H1 (cell line): Measurements from ENCODE around the gene KANSL1. TPM values are rescaled to one million over a fixed set of nuclear protein-coding genes. Genes with fewer than 3 reads are reported as not detected.

Experiments used
- polyA plus RNA-seq, 7 experiments: library from polyadenylated mRNA; depleted of rRNA in 3 of 7; stranded (reverse) in 5 of 7; unstranded in 2 of 7; fragments of >200 nt in 5 of 7; fragments of 200-250 nt in 2 of 7; gene quantifications; 1 replicate in 5 of 7; 2 replicates in 1 of 7; 4 replicates in 1 of 7; pipeline versions ENCODE4 v1.2.1 to v1.2.3, GENCODE V29; 2011 to 2013; ENCODE audit warnings: missing spikeins in 2 of 7, mixed read lengths in 2 of 7
- total RNA-seq: library from RNA; stranded (reverse); fragmentation: NEBNext Ultra II Directional; extraction: Animal tissue kit (Norgen Biotek cat#: 25700); gene quantifications from 2 replicates; pipeline ENCODE4 v1.2.1, GENCODE V29; 2021
- TF ChIP-seq, protein P1 (sequence below): fragments of 300-600 bp; sonication (generic); IDR thresholded peaks from 2 replicates; pipeline ENCODE4 v1.7.1; 2012; ENCODE audit warnings: low read length, moderate library complexity, mild to moderate bottlenecking, inconsistent platforms; ENCODE audit not compliant: insufficient replicate concordance

KANSL1 gene
- total and polyA plus RNA-seq, 2 of the 8 experiments (the other 6 are each of a cell fraction or from before 2014, with no cell fraction given), result 34.0 to 128 TPM

DNA sequence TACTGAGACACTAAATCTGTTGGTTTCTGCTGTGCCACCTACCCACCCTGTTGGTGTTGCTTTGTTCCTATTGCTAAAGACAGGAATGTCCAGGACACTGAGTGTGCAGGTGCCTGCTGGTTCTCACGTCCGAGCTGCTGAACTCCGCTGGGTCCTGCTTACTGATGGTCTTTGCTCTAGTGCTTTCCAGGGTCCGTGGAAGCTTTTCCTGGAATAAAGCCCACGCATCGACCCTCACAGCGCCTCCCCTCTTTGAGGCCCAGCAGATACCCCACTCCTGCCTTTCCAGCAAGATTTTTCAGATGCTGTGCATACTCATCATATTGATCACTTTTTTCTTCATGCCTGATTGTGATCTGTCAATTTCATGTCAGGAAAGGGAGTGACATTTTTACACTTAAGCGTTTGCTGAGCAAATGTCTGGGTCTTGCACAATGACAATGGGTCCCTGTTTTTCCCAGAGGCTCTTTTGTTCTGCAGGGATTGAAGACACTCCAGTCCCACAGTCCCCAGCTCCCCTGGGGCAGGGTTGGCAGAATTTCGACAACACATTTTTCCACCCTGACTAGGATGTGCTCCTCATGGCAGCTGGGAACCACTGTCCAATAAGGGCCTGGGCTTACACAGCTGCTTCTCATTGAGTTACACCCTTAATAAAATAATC lies 179.6 kb downstream of the KANSL1 start (continued):
- TF ChIP-seq, protein P1, sequence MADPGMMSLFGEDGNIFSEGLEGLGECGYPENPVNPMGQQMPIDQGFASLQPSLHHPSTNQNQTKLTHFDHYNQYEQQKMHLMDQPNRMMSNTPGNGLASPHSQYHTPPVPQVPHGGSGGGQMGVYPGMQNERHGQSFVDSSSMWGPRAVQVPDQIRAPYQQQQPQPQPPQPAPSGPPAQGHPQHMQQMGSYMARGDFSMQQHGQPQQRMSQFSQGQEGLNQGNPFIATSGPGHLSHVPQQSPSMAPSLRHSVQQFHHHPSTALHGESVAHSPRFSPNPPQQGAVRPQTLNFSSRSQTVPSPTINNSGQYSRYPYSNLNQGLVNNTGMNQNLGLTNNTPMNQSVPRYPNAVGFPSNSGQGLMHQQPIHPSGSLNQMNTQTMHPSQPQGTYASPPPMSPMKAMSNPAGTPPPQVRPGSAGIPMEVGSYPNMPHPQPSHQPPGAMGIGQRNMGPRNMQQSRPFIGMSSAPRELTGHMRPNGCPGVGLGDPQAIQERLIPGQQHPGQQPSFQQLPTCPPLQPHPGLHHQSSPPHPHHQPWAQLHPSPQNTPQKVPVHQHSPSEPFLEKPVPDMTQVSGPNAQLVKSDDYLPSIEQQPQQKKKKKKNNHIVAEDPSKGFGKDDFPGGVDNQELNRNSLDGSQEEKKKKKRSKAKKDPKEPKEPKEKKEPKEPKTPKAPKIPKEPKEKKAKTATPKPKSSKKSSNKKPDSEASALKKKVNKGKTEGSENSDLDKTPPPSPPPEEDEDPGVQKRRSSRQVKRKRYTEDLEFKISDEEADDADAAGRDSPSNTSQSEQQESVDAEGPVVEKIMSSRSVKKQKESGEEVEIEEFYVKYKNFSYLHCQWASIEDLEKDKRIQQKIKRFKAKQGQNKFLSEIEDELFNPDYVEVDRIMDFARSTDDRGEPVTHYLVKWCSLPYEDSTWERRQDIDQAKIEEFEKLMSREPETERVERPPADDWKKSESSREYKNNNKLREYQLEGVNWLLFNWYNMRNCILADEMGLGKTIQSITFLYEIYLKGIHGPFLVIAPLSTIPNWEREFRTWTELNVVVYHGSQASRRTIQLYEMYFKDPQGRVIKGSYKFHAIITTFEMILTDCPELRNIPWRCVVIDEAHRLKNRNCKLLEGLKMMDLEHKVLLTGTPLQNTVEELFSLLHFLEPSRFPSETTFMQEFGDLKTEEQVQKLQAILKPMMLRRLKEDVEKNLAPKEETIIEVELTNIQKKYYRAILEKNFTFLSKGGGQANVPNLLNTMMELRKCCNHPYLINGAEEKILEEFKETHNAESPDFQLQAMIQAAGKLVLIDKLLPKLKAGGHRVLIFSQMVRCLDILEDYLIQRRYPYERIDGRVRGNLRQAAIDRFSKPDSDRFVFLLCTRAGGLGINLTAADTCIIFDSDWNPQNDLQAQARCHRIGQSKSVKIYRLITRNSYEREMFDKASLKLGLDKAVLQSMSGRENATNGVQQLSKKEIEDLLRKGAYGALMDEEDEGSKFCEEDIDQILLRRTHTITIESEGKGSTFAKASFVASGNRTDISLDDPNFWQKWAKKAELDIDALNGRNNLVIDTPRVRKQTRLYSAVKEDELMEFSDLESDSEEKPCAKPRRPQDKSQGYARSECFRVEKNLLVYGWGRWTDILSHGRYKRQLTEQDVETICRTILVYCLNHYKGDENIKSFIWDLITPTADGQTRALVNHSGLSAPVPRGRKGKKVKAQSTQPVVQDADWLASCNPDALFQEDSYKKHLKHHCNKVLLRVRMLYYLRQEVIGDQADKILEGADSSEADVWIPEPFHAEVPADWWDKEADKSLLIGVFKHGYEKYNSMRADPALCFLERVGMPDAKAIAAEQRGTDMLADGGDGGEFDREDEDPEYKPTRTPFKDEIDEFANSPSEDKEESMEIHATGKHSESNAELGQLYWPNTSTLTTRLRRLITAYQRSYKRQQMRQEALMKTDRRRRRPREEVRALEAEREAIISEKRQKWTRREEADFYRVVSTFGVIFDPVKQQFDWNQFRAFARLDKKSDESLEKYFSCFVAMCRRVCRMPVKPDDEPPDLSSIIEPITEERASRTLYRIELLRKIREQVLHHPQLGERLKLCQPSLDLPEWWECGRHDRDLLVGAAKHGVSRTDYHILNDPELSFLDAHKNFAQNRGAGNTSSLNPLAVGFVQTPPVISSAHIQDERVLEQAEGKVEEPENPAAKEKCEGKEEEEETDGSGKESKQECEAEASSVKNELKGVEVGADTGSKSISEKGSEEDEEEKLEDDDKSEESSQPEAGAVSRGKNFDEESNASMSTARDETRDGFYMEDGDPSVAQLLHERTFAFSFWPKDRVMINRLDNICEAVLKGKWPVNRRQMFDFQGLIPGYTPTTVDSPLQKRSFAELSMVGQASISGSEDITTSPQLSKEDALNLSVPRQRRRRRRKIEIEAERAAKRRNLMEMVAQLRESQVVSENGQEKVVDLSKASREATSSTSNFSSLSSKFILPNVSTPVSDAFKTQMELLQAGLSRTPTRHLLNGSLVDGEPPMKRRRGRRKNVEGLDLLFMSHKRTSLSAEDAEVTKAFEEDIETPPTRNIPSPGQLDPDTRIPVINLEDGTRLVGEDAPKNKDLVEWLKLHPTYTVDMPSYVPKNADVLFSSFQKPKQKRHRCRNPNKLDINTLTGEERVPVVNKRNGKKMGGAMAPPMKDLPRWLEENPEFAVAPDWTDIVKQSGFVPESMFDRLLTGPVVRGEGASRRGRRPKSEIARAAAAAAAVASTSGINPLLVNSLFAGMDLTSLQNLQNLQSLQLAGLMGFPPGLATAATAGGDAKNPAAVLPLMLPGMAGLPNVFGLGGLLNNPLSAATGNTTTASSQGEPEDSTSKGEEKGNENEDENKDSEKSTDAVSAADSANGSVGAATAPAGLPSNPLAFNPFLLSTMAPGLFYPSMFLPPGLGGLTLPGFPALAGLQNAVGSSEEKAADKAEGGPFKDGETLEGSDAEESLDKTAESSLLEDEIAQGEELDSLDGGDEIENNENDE, result no peak
